ENCODE results near the gene TTC7B.

TTC7B gene

GRCh38 chr14:90658541-90658967, 157.7 kb downstream of the TTC7B start:
- TF ChIP-seq CTCF (IDR thresholded peaks at IDR 0.05; ENCODE audit: low read depth, low read length), result no peak
- H3K4me3 ChIP-seq (ENCODE audit: low read depth, low read length), result no peak overlapping the region

- H3K4me3 ChIP-seq (ENCODE audit: low read depth, low read length), result no peak overlapping the region
- TF ChIP-seq CTCF (IDR thresholded peaks at IDR 0.05; ENCODE audit: low read depth, low read length), result no peak
These were observed 159.3 kb downstream of the TTC7B start for GRCh38 chr14:90656973-90657372.

GRCh38 chr14:90655829-90656228, 160.4 kb downstream of the TTC7B start:
- no peak for TF ChIP-seq CTCF (IDR thresholded peaks at IDR 0.05; ENCODE audit: low read depth, low read length)
- H3K4me3 ChIP-seq (ENCODE audit: low read depth, low read length), result no peak overlapping the region

GRCh38 chr14:90654831-90655276, 161.4 kb downstream of the TTC7B start:
- no peak for TF ChIP-seq CTCF (IDR thresholded peaks at IDR 0.05; ENCODE audit: low read depth, low read length)
- H3K4me3 ChIP-seq (ENCODE audit: low read depth, low read length), result no peak overlapping the region

GRCh38 chr14:90652626-90653025, 163.6 kb downstream of the TTC7B start:
- TF ChIP-seq CTCF (IDR thresholded peaks at IDR 0.05; ENCODE audit: low read depth, low read length), result no peak

GRCh38 chr14:90651976-90652560, 164.2 kb downstream of the TTC7B start:
- no peak overlapping the region for H3K4me3 ChIP-seq (ENCODE audit: low read depth, low read length)
- no peak for TF ChIP-seq CTCF (IDR thresholded peaks at IDR 0.05; ENCODE audit: low read depth, low read length)

More at GRCh38 chr14:90652626-90653025, 163.6 kb downstream of the TTC7B start:
- H3K4me3 ChIP-seq (ENCODE audit: low read depth, low read length), result no peak overlapping the region

- TF ChIP-seq CTCF (IDR thresholded peaks at IDR 0.05; ENCODE audit: low read depth, low read length), result no peak
These were observed 164.9 kb downstream of the TTC7B start for GRCh38 chr14:90651271-90651804.

More at GRCh38 chr14:90651271-90651804, 164.9 kb downstream of the TTC7B start:
- H3K4me3 ChIP-seq (ENCODE audit: low read depth, low read length), result no peak overlapping the region

Measured in WI38 (cell line).